GM23248 (cell line): Measurements from ENCODE around the gene ACSL4. TPM values are rescaled to one million over a fixed set of nuclear protein-coding genes. Genes with fewer than 3 reads are reported as not detected.

Experiments
- DNase-seq: peaks from one replicate; pipeline ENCODE4 v3.0.0-alpha.2; 2015
- H2AFZ ChIP-seq: fragments of 200-600 bp; sonication (generic); 2 replicates; pipeline ENCODE4 v1.6.1; 2016; ENCODE audit warnings: antibody characterized with exemption
- H3F3A ChIP-seq: fragments of 200-600 bp; sonication (generic); 2 replicates; pipeline ENCODE4 v1.6.1; 2016; ENCODE audit warnings: mild to moderate bottlenecking, antibody characterized with exemption, mixed run types; ENCODE audit not compliant: insufficient read depth
- H3K27ac ChIP-seq: fragments of 200-600 bp; sonication (generic); 2 replicates; pipeline ENCODE4 v1.5.1; 2016; ENCODE audit warnings: mild to moderate bottlenecking
- H3K27me3 ChIP-seq: fragments of 200-600 bp; sonication (generic); replicated peaks from 2 replicates; pipeline ENCODE4 v1.6.1; 2016; ENCODE audit warnings: mild to moderate bottlenecking; ENCODE audit not compliant: insufficient read depth
- H3K36me3 ChIP-seq: fragments of 200-600 bp; sonication (generic); 2 replicates; pipeline ENCODE4 v1.6.1; 2016; ENCODE audit warnings: low read depth, mild to moderate bottlenecking
- H3K4me1 ChIP-seq: fragments of 200-600 bp; sonication (generic); 2 replicates; pipeline ENCODE4 v1.6.1; 2016; ENCODE audit warnings: mild to moderate bottlenecking; ENCODE audit not compliant: insufficient read depth
- H3K4me2 ChIP-seq: fragments of 200-600 bp; sonication (generic); one replicate; pipeline ENCODE4 v1.6.1; 2016; ENCODE audit warnings: mild to moderate bottlenecking; ENCODE audit not compliant: unreplicated experiment
- H3K4me3 ChIP-seq: fragments of 200-600 bp; sonication (generic); 2 replicates; pipeline ENCODE4 v1.5.1; 2016; ENCODE audit warnings: mild to moderate bottlenecking
- H3K79me2 ChIP-seq: fragments of 200-600 bp; sonication (generic); 2 replicates; pipeline ENCODE4 v1.6.1; 2016; ENCODE audit warnings: mild to moderate bottlenecking; ENCODE audit not compliant: insufficient read depth
- H3K9ac ChIP-seq: fragments of 200-600 bp; sonication (generic); 2 replicates; pipeline ENCODE4 v1.6.1; 2016; ENCODE audit warnings: mild to moderate bottlenecking
- H3K9me2 ChIP-seq: fragments of 200-600 bp; sonication (generic); 2 replicates; pipeline ENCODE4 v1.6.1; 2016; ENCODE audit warnings: mixed run types, mild to moderate bottlenecking, moderate library complexity; ENCODE audit not compliant: insufficient read depth
- H3K9me3 ChIP-seq: fragments of 200-600 bp; sonication (generic); one replicate; pipeline ENCODE4 v1.6.1; 2017; ENCODE audit warnings: low read depth
- H4K20me1 ChIP-seq: fragments of 200-600 bp; sonication (generic); 2 replicates; pipeline ENCODE4 v1.6.0; 2016; ENCODE audit not compliant: insufficient read depth
- EZH2 ChIP-seq: fragments of 200-600 bp; sonication (generic); IDR thresholded peaks from 2 replicates; pipeline ENCODE4 v1.6.1; 2018; ENCODE audit warnings: antibody characterized with exemption, mild to moderate bottlenecking; ENCODE audit not compliant: insufficient read depth, poor library complexity, severe bottlenecking
- EZH2phosphoT487 ChIP-seq: fragments of 200-600 bp; sonication (generic); IDR thresholded peaks from 2 replicates; pipeline ENCODE4 v1.6.1; 2018; ENCODE audit warnings: antibody characterized with exemption, moderate library complexity, mild to moderate bottlenecking, low read depth; ENCODE audit not compliant: insufficient read depth
- WGBS, 2 experiments: methylation state at CpG; one replicate each; pipeline ENCODE4 v1.1.6; 2015 to 2017; ENCODE audit warnings: low lambda C conversion rate in 2 of 2, low coverage in 1 of 2; ENCODE audit errors: missing lambda C conversion rate in 2 of 2; 5-methylcytosine and 5-hydroxymethylcytosine counted together
- in situ Hi-C: fragments of 300-500 bp; cut with MboI; formaldehyde crosslinking; loops from 2 replicates; pipeline ENCODE4 v1.15.0; 2020
- polyA plus RNA-seq: library from polyadenylated mRNA; unstranded; fragments of >200 nt; fragmentation: Nextera tagmentation; extraction: Ambion mirVana; gene quantifications from 2 replicates; pipeline ENCODE4 v1.2.1, GENCODE V29; 2016
- total RNA-seq: library from RNA; depleted of rRNA; stranded (reverse); fragments of >200 nt; shearing (Covaris generic); gene quantifications from 2 replicates; pipeline ENCODE4 v1.2.3, GENCODE V29; 2014

ACSL4 gene
- total and polyA plus RNA-seq, 2 experiments from 2014 or later: 33.2 to 81.7 TPM

DNA sequence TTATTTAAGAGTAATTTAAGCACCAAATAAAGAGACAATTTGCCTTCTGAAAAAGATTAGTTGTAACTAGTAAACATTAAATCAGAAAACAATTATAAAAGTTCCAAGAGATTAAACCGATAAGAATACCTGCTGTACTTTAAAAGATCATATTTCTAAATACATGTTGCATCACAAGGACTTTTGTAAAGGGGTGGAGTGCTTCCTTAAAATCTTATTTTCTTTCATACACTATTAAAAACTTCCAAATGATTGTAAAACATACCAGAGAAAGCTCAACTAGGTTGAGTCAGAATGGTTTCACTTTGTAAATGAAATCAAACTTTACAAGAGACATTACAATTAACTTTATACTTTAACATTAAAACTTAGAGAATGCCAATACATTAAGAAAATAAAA lies 41.8 kb downstream of the ACSL4 start:
- no peaks in the 10 kb centered on the region for H3K36me3 ChIP-seq
- no peaks in the 10 kb centered on the region for H3K9me2 ChIP-seq
- no peaks in the 10 kb centered on the region for H3K9me3 ChIP-seq
- peak overlapping the region; percentile 41; the same call in 1 of the 2 replicates for H3K27ac ChIP-seq
- peaks cover 11% of the 10 kb centered on the region; the same call in 1 of the 2 replicates for H3K4me1 ChIP-seq
- H3K4me2 ChIP-seq: peak overlapping the region; percentile 78
- 5 to 17% methylated on average over 1 of the region's 1 CpG for WGBS, 2 experiments
- H3K27me3 ChIP-seq: no peaks in the 10 kb centered on the region
- peak; percentile 23 for DNase-seq
- TF ChIP-seq EZH2phosphoT487 (no peak), EZH2 (no peak)
- H3K9ac ChIP-seq: peak overlapping the region; percentile 36
- H3F3A ChIP-seq: no peaks in the 10 kb centered on the region
- no peaks in the 10 kb centered on the region for H4K20me1 ChIP-seq
- H3K79me2 ChIP-seq: peaks cover 100% of the 10 kb centered on the region
- peak overlapping the region; percentile 60 for H3K4me3 ChIP-seq
- H2AFZ ChIP-seq: no peak overlapping the region
- in situ Hi-C loops: no loop called here

DNA sequence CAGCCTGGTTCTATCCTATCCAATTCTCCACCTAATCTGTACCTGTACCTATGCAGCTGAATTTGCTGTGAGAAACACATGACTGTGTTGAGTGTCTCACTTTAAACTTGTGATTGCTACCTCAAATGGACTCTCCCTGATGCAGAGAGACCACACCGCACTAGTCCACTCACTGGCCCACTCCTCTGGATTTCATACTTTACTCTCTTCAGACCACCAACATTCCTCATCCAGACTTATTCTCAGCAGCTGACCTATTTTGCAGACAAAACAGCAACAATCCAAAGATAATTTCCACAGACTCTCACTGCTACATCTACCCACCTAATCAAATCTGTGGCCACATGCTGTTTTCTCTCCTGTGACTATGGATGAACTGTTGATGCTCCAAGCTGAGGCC lies 45.2 kb downstream of the ACSL4 start:
- Histone ChIP-seq H3K9me2 (no peaks in the 10 kb centered on the region), H3K4me1 (peaks cover 5% of the 10 kb centered on the region; the same call in 1 of the 2 replicates), H3K9me3 (no peaks in the 10 kb centered on the region), H3K9ac (no peak overlapping the region), H3K4me3 (no peak overlapping the region), H3K4me2 (no peak overlapping the region), H3K79me2 (peaks cover 100% of the 10 kb centered on the region), H3K27me3 (no peaks in the 10 kb centered on the region), H4K20me1 (no peaks in the 10 kb centered on the region), H2AFZ (no peak overlapping the region), H3F3A (no peaks in the 10 kb centered on the region), H3K27ac (no peak overlapping the region), H3K36me3 (peaks cover under 1% of the 10 kb centered on the region; the same call in 1 of the 2 replicates)
- 100% methylated on average over 1 of the region's 1 CpG for WGBS, 2 experiments
- TF ChIP-seq EZH2: no peak
- no peak for TF ChIP-seq EZH2phosphoT487
- in situ Hi-C loops: no loop called here
- no peak for DNase-seq

DNA sequence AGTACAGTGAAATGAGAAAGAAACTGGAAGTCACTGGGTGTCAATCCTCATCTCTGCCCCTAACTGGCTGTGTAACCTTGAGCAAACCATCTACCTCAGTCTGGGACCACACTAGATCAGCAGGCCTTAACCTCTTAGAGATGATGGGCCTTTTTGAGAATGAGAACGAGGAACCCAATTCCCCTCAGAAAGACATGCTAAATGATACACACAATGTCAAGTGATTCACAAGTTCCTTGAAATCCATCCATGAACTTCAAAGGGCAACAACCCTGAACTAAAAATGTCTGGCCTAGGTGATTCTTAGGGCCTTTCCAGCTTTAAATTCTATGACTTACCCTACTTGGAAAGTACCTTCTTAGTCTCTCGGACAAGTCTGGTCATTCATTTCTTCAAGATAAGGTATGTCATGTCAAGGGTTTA lies 47.4 kb downstream of the ACSL4 start:
- WGBS, 2 experiments: 100% methylated on average over 2 of the region's 2 CpGs
- Histone ChIP-seq H3F3A (no peaks in the 10 kb centered on the region), H4K20me1 (no peaks in the 10 kb centered on the region), H2AFZ (no peak overlapping the region), H3K4me3 (no peak overlapping the region), H3K9me2 (no peaks in the 10 kb centered on the region), H3K4me1 (no peaks in the 10 kb centered on the region), H3K4me2 (no peak overlapping the region), H3K36me3 (peaks cover 6% of the 10 kb centered on the region; the same call in 1 of the 2 replicates), H3K27ac (no peak overlapping the region), H3K27me3 (no peaks in the 10 kb centered on the region), H3K9me3 (no peaks in the 10 kb centered on the region), H3K79me2 (peaks cover 94% of the 10 kb centered on the region), H3K9ac (no peak overlapping the region)
- no peak for TF ChIP-seq EZH2
- in situ Hi-C loops: no loop called here
- no peak for DNase-seq

DNA sequence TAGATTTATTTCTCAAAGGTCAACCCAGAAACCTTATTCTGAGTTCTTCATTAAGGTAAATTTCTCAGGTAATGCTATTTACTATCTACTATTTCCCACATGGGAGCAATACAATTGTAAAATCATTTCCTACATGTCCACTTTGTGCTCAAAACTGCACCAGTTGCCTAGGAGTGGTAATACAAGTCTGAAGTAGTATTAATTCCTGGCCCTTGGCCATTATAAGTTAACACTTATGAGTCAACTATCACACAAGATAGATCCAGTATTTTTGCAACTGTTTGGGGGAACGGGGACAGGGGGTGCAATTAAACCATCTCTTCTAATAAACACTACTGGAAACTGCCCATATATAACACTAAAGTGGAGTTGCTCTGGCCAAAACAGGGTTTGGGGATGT lies 48.9 kb downstream of the ACSL4 start:
- H3K79me2 ChIP-seq: peaks cover 87% of the 10 kb centered on the region
- H3K4me3 ChIP-seq: no peak overlapping the region
- no peaks in the 10 kb centered on the region for H4K20me1 ChIP-seq
- no peak overlapping the region for H3K4me2 ChIP-seq
- H3K27ac ChIP-seq: no peak overlapping the region
- H3K36me3 ChIP-seq: peaks cover 11% of the 10 kb centered on the region; the same call in 1 of the 2 replicates
- no peaks in the 10 kb centered on the region for H3K4me1 ChIP-seq
- H2AFZ ChIP-seq: no peak overlapping the region
- H3K9me3 ChIP-seq: no peaks in the 10 kb centered on the region
- in situ Hi-C loops: no loop called here
- peak; percentile 56 for DNase-seq
- TF ChIP-seq EZH2phosphoT487: no peak
- no peak for TF ChIP-seq EZH2
- H3K9ac ChIP-seq: no peak overlapping the region
- WGBS, 2 experiments: 100% methylated on average over 1 of the region's 1 CpG
- H3K9me2 ChIP-seq: no peaks in the 10 kb centered on the region
- no peaks in the 10 kb centered on the region for H3K27me3 ChIP-seq
- no peaks in the 10 kb centered on the region for H3F3A ChIP-seq

DNA sequence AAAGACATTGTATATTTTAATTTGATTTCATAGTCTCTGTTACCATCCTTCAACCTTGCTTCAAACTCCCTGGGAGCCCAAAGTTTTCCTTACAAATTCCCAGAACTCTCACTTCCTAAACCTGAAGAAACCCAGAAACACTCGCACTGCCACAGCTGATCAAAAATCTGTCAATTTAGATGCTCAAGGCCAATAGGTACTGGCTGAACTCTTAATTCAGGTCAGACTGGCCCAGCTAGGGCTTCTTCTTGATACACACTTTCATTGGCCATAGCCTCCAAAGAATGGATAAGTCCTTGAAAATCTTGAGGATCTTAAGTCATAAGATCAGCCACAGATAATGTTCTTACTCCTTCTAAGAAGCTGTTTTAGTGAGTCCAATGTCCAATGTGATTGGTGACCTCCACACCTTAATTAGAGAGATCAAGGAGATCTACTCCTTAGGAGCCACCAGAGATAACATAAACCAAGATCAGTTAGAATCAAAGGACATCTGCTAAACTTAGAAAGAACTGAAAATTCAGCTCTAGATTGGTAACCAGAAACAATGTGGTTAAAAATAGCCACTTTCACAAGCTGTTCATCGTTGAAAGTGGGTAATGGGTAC lies 51.5 kb downstream of the ACSL4 start:
- H4K20me1 ChIP-seq: no peaks in the 10 kb centered on the region
- no peak overlapping the region for H3K27ac ChIP-seq
- H3K79me2 ChIP-seq: peaks cover 72% of the 10 kb centered on the region
- TF ChIP-seq EZH2: no peak
- TF ChIP-seq EZH2phosphoT487: no peak
- H2AFZ ChIP-seq: no peak overlapping the region
- H3F3A ChIP-seq: no peaks in the 10 kb centered on the region
- WGBS, 2 experiments: 49 to 58% methylated on average over 2 of the region's 2 CpGs
- no peaks in the 10 kb centered on the region for H3K9me3 ChIP-seq
- DNase-seq: no peak
- H3K4me2 ChIP-seq: no peak overlapping the region
- in situ Hi-C loops: no loop called here
- H3K9ac ChIP-seq: no peak overlapping the region
- no peaks in the 10 kb centered on the region for H3K9me2 ChIP-seq
- H3K27me3 ChIP-seq: no peaks in the 10 kb centered on the region
- peaks cover 11% of the 10 kb centered on the region for H3K36me3 ChIP-seq
- no peak overlapping the region for H3K4me3 ChIP-seq
- H3K4me1 ChIP-seq: no peaks in the 10 kb centered on the region
